GM21381 (cell line): Measurements from ENCODE around the gene PIGL.
"Not testable (repeated sequence)": the region's sequence is repeated elsewhere in the genome, so short reads cannot be mapped to it uniquely, and the experiment has no call there.

Experiments
- ATAC-seq: cut with Tn5 transposase; IDR thresholded peaks from one replicate; pipeline ENCODE4 v1.9.1; 2021; ENCODE audit warnings: mild to moderate bottlenecking, moderate library complexity; ENCODE audit not compliant: unreplicated experiment

PIGL gene

DNA sequence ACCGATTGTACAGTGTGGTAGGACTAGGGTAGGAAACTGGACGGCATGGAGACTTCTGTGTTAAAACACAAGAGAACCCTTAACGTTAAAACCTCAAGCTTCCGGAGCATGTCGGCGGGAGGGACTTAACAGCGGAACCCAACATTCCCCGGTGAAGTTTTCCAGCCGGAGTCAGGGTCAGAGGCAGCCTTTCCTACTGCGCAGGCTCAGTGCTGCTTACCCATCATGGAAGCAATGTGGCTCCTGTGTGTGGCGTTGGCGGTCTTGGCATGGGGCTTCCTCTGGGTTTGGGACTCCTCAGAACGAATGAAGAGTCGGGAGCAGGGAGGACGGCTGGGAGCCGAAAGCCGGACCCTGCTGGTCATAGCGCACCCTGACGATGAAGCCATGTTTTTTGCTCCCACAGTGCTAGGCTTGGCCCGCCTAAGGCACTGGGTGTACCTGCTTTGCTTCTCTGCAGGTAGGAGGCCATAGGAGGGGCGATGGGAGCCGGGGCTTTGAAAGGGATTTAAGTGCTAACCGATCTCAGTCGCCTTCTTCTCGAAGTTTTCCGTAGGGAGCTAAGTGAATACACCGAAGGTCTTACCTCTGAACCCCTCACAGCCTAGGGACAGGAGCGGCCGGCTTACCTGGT, at the start of gene PIGL:
Gene PIGL (plus strand): TSS at position 209 of the 634 bp plus-strand sequence. CDS start 17 bp downstream, at position 226.
- ATAC-seq: peak; percentile 50

DNA sequence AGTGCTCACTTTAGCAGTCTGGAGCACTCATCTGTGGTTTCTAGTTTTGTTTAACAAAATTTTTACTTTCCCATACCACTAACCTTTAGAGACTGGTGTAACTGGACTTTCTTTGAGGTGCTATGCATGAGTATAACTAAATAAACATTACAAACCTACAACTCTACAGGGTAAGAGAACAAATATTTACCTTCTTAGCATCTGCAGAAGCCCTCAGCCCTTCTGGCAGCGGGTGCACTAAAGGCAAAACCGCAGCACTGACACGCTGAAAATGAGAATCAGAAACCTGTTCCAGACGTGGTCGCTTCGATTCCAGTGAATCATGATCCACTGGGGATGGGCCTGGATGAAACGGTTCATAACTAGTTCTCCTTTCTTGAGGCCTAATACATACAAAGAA, 45.4 kb upstream of the PIGL start:
- no peak for ATAC-seq

DNA sequence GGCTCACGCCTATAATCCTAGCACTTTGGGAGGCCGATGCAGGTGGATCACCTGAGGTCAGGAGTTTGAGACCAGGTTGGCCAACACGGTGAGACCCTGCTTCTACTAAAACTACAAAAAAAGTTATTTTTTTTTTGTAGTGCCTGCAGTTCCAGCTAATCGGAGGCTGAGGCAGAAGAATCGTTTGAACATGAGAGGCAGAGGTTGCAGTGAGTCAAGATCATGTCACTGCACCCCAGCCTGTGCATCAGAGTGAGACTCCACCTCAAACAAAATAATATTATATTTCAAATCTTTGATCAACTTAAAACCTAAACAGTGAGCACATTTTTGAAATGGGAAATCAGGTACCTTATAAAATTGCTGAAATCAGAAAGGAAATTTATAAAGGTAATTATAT, 38.2 kb upstream of the PIGL start:
- no peak for ATAC-seq

DNA sequence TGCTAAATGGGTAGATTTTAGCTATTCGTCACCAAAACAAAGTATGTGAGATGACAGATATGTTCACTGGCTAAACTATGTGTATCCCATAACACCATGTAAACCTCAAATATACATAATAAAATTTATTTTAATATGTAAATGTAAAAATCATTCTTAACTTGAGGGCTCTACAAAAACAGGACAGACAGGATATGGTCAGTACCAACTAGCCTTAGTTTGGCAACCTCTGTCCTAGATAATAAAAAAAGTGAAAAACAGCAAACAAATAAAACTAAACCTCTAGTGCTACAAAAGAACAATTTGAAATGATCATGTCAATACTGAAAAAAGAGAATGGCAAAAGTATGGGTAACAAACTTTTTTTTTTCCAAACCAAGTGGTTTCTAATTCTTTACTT, 35.4 kb upstream of the PIGL start:
- no peak for ATAC-seq

DNA sequence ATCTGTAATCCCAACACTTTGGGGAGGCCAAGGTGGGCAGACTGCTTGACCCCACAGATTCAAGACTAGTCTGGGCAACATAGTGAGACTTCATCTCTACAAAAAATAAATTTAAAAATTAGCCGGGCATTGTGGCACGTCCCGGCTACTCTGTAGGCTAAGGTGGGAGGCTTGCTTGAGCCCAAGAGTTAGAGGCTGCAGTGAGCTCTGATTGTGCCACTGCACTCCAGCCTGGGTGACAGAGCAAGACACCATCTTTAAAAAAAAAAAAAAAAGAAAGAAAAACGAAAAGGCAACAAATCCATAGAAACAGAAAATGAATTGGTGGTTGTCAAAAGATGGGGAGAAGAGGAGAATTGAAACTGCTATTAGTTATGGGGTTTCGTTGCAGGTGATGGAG, 29.4 kb upstream of the PIGL start:
- ATAC-seq: no peak

DNA sequence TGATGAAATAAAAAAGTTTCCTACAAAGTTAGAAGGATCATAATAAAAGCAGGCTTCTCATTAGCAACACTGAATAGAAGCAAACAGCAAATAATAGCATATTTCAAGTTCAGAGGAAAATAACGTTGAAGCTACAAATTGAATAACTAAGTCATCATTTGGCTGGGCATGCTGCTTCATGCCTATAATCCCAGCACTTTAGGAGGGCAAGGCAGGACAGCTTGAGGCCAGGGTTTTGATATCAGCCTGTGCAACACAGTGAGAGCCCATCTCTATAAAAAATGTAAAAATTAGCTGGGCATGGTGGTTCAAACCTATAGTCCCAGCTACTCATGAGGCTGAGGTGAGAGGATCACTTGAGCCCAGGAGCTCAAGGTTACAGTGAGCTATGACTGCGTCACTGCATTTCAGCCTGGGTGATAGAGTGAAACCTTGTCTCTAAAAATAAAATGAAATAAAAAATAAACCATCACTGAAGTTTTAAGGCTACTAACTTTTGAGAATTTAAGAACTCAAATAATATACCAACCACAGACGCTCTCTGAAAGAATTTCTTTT, 27.1 kb upstream of the PIGL start:
- no peak for ATAC-seq

DNA sequence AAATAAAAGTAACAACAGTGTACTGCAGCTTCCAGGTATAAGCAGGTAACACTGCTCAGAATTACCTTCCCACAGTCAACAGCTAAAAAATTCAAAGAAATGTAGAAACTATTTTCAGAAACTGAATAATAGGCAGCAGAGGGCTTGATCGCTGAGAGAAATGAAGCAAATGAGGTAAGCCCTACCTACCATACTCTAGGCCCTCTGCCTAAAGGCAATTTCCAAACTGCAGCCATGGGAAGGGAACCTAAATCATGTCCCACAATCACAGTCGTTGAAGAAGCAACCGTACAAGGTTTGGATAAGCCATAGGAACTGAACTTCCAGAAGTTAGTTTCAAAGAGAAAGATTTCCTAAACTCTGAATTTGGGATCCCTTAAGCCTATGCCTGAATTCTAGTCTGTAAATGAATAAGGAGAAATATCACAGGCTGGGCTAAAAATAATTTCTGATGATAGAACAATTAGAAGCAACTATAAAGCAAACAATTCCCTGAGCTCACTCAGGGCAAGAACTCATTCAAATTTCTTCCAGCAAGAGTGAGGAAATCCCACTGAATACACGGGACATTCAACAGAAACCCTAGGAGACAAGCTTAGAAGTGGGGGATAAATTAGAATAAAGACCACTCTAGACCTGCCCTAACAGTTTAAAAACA, 26.2 kb upstream of the PIGL start:
- no peak for ATAC-seq

DNA sequence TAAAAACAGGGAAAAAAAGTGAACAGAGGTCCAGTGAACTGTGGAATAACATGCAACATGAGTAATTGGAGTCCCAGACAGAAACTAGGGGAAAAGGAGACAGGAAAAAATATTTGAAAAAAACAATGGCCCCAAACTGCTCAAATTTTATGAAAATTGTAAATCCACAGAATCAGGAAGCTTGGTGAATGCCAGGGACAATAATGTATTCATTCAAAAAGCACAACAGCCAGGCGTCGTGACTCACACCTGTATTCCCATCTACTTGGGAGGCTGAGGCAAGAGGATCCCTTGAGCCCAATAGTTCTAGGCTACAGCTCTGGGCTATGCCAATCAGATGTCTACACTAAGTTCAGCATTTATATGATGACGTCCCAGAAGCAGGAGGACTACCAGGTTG, 25.4 kb upstream of the PIGL start:
- no peak for ATAC-seq

DNA sequence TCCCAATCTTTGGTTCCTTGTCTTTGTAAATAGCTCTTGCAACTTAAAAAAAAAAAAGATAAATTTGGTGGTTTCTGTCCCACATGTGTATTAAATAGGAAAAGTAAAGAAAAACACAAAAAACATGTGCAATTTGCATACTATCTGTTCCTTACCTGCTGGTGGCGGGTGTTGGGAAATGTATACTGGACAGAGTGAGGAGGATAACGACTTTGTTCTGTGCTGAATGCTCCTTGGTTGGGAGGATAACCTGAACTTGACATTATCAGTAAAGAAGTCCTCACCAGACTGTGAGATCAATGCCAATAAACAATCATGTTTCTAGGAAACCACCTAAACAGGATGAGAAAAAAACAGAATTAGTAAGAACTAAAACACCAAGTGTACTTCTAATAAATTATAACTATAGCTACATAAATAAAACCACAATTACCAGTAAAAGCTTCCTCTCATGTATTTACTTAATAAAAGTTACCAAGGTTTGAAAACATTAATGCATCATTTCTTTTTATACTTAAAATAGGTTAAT, 22.6 kb upstream of the PIGL start:
- not testable (repeated sequence) for ATAC-seq

DNA sequence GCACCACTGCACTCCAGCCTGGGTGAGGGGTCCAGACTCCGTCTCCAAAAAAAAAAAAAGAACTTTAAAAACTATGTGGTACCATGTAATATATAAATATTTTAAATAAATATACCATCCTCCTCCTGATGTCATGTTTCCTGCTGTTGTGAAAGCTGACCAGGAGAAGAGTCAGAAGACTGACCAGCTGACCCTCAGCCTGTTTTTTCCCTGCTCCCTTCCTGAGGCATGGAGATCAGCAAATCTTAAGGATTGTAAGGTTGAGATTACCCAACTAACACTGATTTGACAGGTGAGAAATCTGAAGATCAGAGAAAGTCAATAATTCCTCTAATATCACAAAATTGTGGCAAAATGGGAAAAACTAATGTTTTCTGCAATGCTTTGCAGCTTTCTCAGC, 19.7 kb upstream of the PIGL start:
- no peak for ATAC-seq

DNA sequence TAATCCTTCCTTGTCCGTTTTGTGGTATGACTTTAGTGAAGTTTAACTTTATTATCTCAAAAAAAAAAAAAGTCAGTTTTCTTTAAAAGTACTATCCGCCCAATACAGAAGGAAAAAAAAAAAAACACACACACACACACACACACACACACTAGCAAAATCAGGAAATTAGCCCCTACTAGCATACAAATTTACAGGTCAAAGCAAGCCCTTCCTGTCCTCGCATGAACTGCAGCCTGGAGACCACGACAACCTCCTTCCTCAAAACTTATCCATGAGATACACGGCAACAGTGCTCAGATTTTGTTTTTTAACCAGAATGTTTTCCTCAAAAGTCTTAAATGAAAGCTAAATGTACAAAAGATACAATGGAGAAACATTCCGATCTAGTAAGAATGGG, 17.9 kb upstream of the PIGL start:
- no peak for ATAC-seq

DNA sequence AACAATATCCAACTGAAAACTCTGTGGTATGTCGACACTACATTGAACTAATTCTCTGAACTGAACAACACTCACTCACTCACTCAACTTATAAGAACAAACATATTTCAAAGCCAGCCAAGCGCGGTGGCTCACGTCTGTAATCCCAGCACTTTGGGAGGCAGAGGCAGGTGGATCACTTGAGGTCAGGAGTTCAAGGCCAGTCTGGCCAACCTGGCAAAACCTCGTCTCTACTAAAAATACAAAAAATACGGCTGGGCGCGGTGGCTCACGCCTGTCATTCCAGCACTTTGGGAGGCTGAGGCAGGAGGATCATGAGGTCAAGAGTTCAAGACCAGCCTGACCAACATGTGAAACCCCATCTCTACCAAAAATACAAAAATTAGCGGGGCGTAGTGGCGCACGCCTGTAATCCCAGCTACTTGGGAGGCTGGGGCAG, 15.3 kb upstream of the PIGL start:
- ATAC-seq: not testable (repeated sequence)

DNA sequence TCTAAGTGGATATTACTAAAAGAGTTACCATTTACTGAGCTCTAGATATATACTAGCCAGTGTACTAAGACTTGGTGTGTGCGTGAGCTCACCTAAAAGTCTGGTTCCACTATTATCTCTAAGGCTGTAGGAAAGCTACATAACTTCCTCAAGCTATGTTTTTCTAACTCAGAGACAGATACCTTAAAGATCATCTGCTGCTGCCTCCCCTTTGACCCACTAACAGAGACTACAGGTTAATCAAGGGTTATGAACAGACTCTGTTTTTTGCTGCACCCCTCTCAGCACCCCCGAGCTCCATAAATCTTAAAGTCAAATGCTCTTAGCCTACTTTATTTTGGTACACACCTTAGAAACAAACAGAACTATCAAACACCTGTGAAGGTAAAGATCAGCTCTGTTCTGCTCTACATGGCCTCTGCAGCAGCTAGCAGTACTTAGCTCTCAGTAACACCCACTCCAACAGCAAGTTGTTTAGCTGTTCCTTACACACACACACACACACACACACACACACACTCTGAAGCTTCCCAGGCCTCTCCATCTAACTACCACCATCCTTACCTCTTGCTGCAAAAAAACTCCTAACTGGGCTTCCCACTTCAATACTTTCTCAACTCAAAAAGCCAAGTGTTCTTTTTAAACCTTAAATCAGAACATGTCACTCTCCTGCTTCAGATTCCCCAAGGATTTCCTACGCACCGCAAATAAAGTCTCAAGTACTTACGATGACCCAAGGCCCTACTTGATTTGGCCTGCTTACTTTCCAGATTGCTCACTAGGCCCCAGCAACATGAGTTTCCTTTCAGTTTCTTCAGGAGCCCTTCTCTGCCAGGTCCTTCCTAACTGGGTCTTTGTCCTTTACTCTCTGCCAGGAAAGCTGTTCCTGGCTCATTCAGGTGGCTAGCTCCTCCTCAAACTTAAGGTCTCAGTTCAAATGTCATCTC, 14.2 kb upstream of the PIGL start:
- not testable (repeated sequence) for ATAC-seq

DNA sequence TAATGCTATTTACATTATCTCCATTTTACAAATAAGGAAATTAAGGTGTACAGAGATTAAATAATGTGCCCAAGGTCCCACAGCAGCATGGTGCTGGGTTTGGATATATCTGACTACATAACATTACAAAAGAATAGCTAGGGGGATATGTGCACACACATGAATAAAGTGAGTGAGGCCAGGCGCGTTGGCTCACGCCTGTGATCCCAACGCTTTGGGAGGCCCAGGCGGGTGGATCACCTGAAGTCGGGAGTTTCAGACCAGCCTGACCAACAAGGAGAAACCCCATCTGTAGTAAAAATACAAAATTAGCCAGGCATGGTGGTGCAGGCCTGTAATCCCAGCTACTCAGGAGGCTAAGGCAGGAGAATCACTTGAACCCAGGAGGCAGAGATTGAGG, 12.2 kb upstream of the PIGL start:
- not testable (repeated sequence) for ATAC-seq

DNA sequence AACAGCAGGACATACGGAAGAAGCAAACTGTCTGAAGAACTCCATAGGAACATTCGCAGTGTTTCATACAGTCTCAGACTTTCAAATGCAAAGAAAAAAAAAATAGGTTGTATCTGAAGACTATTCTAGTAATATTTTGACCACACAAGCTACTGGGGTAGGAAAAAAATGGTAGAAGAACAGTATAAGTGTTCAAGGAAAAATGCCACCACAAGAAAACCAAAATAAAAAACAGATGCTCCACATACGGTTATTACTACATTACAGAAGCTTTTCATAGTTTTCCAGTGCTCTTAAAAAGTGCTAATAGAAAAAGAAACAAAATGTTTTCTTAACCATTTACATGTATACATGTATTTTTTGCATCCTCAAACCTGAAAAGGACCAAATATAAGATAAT, 5.4 kb upstream of the PIGL start:
- ATAC-seq: no peak

DNA sequence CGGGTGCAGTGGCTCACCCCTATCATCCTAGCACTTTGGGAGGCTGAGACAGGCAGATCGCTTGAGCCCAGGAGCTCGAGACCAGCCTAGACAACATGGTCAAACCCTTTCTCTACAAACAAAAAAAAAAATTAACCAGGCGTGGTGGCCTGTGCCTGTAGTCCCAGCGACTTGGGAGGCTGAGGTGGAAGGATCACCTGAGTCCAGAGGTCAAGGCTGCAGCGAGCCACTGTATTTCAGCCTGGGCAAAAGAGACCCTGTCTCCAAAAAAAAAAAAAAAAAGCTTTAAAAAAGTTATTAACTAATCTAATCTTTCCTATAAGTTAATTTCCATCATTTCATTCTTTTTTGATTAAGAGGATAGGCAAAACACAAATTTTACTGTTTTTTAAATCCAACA, 4.2 kb upstream of the PIGL start:
- no peak for ATAC-seq

DNA sequence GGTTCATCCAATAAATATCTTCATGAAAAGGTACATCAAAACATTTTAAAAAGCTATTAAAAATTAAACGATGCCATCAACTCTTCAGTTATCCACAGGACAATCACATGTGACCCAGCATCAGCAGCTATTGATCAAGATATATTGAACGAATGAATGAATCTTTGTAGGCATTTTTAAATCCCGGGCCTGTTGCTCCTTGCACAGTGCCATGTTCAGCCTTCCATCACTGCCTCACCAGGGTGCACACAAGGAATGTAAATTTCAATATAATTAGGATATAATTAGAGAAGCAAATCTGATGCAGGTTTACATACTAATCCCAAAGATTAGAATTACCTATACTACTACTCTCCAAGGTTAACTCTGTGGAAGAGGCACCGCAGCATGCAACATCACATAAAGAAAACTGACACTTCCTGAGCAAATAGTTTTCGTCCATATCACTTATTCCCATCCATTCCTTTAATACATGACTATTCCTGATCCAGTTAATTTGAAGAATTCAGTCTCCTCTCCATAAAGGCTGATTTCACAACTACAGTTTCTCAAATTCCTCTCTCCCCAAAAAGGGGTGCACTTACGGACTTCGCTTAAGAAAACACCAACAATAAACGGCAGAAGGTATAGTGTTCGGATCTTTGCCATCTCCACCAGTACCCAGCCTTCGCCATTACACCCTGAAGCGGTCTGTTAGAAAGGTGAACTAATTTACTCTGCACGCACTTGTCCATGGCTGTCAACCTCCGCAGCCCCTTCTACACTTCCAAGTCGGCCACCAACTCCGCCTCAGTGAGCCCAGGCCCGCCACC, 2.6 kb upstream of the PIGL start:
- no peak for ATAC-seq

DNA sequence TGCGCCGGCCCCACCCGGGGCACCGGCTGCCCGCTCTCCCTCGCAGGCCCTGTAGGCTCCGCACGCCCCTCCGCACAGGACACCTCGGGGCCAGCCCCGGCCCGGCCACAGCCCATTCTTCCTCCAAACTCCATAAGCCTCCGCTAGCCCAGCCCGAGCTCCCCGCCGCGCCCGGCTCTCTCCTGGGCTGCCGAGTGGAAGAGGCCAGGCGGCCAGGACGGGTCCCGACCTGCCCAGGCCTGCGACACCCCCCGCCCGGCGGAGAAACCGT, 2.1 kb upstream of the PIGL start:
- peak; percentile 30 for ATAC-seq

DNA sequence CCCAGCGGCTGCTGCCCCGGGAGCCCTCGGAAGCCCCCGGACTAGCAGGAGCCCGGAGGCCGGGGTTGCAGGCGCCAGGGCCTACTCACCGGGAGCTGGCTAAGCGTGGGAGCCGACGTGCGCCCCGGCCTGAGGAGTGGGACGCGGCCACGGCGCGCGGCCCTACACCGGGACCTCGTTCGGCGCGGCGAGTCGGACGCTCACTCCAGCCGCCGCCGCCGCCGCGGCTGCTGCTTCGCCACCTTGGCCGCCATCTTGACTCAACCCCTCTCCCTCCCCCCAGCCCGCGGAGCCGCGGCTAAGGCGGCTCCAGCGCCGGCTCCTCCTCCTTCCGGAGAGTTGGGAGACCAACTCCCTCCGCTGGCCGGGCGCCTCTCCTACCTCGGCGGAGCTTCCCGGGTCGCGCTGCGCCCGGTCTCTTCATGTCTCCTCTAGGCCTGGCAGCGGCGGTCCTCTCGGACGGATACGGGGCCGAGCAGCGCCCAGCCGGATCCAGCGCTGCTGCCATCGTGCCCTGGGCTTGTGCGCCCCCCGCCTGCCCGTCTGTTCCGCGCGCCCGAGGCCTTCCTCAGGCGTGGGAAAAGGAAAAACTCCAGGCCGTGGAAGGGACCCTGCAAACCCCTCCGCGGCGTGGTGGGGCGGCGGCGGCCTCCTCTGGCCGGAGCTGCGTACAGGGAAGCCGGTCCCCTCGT, 1.6 kb upstream of the PIGL start, which contains the start of gene NCOR1:
Gene NCOR1 (minus strand): TSS at position 262 of the 692 bp plus-strand sequence. CDS start 20,965 bp downstream, outside the sequence.
- ATAC-seq: peak; percentile 69

DNA sequence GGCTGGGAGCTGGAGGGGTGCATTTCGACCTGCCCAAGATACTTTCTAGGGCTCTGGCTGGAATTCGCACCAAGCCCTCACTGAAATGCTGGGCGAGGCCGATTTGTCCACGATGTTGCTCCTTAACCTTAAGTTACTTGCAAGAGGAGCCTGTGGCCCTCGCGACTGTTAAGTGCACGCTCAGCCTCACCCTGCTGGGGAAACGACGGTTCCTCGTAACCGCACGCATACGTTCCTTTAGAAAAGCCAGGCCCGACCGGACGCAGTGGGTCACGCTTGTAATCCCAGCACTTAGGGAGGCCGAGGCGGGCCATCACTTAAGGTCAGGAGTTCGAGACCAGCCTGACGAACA, 1.1 kb upstream of the PIGL start:
- ATAC-seq: no peak
